Ascending aorta (tissue), 2 donors: Measurements from ENCODE around the gene CYRIA. TPM values are rescaled to one million over a fixed set of nuclear protein-coding genes. Genes with fewer than 3 reads are reported as not detected.

ENCODE experiments used
- DNase-seq, 2 donors: peaks; one replicate each; pipeline ENCODE4 v3.0.0-alpha.2; 2019; ENCODE audit warnings: low spot score in 2 of 2
- H3K27ac ChIP-seq, 2 donors: fragments of 200-600 bp; sonication (generic); one replicate each; pipeline ENCODE4 v1.5.1; 2016 to 2017; ENCODE audit warnings: mild to moderate bottlenecking in 1 of 2
- H3K27me3 ChIP-seq: fragments of 200-600 bp; sonication (generic); one replicate; pipeline ENCODE4 v1.5.1; 2017
- H3K36me3 ChIP-seq, 2 donors: fragments of 200-600 bp; sonication (generic); one replicate each; pipeline ENCODE4 v1.5.1; 2016
- H3K4me1 ChIP-seq, 2 donors: fragments of 200-600 bp; sonication (generic); one replicate each; pipeline ENCODE4 v1.5.1; 2016 to 2017; ENCODE audit warnings: mild to moderate bottlenecking in 1 of 2
- H3K4me3 ChIP-seq, 2 donors: fragments of 200-600 bp; sonication (generic); one replicate each; pipeline ENCODE4 v1.5.1; 2016 to 2017; ENCODE audit warnings: mild to moderate bottlenecking in 1 of 2
- H3K9me3 ChIP-seq, 2 donors: fragments of 200-600 bp; sonication (generic); one replicate each; pipeline ENCODE4 v1.5.1; 2016
- intact Hi-C: fragments of 100-400 bp; cut with DNase I; formaldehyde crosslinking; loops from one replicate; pipeline ENCODE4 v1.15.1; 2023
- total RNA-seq: library from RNA; depleted of rRNA; stranded (reverse); fragments of >200 nt; gene quantifications from one replicate; pipeline ENCODE4 v1.1.0, GENCODE V29; 2016
- TF ChIP-seq, protein P1 (sequence below), 3 experiments: fragments of 200-600 bp in 2 of 3; fragments of 450-650 bp in 1 of 3; sonication (generic) in 2 of 3; IDR thresholded peaks; one replicate each; pipeline ENCODE4 v1.5.1; 2016 to 2019; ENCODE audit warnings: antibody characterized with exemption in 3 of 3, mild to moderate bottlenecking in 1 of 3, moderate library complexity in 1 of 3

CYRIA gene
- total RNA-seq, 1 donor from 2014 or later: 7.1 TPM

DNA sequence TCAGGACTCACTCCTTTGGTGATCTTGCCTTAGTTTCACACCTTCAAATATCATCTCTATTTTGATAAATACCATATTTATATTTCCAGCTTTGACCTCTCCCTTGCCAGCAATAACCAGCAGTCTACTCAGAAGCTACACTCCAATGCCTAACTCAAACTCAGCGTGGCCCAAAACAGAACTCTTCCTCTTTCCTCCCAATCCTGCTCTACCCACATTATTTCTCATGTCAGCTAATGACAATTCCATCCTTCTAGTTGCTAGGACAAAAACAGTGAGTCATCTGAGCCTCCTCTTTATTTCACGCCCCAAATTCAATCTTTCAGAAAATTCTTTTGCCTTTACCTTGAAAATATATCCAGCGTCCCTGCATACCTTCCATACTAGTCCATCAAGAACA is 23.5 kb downstream of the CYRIA start:
- no peak overlapping the region for H3K4me3 ChIP-seq
- DNase-seq: no peak
- H3K27me3 ChIP-seq: no peaks in the 10 kb centered on the region
- TF ChIP-seq, protein P1, sequence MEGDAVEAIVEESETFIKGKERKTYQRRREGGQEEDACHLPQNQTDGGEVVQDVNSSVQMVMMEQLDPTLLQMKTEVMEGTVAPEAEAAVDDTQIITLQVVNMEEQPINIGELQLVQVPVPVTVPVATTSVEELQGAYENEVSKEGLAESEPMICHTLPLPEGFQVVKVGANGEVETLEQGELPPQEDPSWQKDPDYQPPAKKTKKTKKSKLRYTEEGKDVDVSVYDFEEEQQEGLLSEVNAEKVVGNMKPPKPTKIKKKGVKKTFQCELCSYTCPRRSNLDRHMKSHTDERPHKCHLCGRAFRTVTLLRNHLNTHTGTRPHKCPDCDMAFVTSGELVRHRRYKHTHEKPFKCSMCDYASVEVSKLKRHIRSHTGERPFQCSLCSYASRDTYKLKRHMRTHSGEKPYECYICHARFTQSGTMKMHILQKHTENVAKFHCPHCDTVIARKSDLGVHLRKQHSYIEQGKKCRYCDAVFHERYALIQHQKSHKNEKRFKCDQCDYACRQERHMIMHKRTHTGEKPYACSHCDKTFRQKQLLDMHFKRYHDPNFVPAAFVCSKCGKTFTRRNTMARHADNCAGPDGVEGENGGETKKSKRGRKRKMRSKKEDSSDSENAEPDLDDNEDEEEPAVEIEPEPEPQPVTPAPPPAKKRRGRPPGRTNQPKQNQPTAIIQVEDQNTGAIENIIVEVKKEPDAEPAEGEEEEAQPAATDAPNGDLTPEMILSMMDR (IDR thresholded peaks at IDR 0.05): no peak
- no peaks in the 10 kb centered on the region for H3K9me3 ChIP-seq
- H3K36me3 ChIP-seq: no peaks in the 10 kb centered on the region
- H3K27ac ChIP-seq: no peak overlapping the region
- H3K4me1 ChIP-seq: no peaks in the 10 kb centered on the region
- intact Hi-C loops: no loop called here

DNA sequence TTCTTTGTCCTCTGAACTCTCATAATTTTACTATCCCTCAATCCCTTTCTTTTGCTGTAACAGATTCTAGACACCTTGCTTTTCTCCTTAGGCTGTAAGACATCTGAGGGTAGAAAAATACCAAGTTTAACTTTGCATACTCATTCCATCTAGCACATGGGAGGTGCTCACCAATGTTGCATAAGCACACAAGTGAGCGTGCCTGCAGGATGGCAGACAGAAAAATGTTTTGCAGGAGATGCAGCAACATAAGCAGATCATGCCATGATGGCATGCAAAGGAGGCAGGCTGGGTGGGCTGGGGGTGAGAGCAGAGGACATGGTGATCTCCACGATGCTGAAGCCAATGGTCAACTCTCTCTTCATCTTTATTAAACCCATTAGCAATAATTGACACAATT is 24.1 kb downstream of the CYRIA start:
- H3K36me3 ChIP-seq: no peaks in the 10 kb centered on the region
- no peak for DNase-seq
- no peak overlapping the region for H3K4me3 ChIP-seq
- no peaks in the 10 kb centered on the region for H3K9me3 ChIP-seq
- TF ChIP-seq, protein P1 (IDR thresholded peaks at IDR 0.05): no peak
- H3K4me1 ChIP-seq: no peaks in the 10 kb centered on the region
- no peaks in the 10 kb centered on the region for H3K27me3 ChIP-seq
- H3K27ac ChIP-seq: no peak overlapping the region
- intact Hi-C loops: no loop called here

DNA sequence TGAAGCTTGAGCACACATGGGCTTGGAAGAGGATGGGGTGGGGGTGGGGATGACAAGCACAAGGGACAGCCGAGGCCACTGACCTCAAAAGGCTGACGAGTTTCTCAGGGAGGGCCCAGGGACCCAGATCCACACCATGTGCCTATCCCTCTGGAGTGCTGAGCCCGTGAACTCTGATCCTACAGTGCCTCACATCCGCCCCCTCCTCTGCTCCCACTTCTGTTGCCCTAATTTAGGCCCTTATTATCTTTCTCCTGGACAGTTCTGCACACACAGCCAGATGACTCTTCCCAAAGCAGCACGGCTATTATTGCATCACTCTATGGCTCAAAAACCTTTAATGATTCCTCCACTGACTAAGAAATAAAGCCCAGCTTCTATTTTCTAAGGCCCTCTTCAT is 24.8 kb downstream of the CYRIA start:
- TF ChIP-seq, protein P1 (IDR thresholded peaks at IDR 0.05): no peak
- no peaks in the 10 kb centered on the region for H3K36me3 ChIP-seq
- no peak overlapping the region for H3K4me3 ChIP-seq
- no peaks in the 10 kb centered on the region for H3K4me1 ChIP-seq
- intact Hi-C loops: no loop called here
- no peaks in the 10 kb centered on the region for H3K27me3 ChIP-seq
- no peak for DNase-seq
- H3K9me3 ChIP-seq: no peaks in the 10 kb centered on the region
- H3K27ac ChIP-seq: no peak overlapping the region

DNA sequence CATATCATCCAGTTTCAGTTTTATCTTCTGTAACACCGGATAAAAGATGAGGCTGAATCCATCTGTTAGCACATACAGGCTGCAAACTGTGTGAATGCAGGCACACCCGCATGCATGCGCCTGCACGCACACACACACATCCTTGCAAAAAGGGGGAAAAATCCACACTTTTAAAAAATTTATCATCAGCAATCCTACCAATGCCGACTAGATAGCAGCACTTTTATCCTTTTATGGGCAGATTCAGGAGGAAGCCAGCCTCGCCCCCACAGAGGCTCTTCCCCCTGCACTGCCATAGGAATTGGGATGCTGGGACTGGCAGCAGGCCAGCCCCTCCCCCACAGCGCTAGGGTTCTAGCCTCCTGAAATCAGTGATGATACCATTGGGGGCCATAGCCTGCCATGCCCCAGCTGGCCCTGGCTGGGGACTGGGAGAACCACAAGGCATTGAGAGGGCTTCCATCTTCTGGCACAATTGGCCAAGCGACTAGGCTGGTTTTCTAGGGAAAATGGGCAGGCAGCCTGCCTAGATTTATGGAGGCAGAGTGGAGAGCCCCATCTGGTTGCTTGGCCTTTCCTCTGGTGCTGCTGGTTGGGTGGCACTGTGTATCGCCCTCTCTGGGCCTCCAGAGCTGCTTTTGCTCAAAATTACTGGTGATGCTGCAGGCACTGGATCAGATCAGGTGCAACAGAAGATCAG is 25.5 kb downstream of the CYRIA start:
- TF ChIP-seq, protein P1 (IDR thresholded peaks at IDR 0.05): no peak
- no peaks in the 10 kb centered on the region for H3K27me3 ChIP-seq
- no peak for DNase-seq
- no peaks in the 10 kb centered on the region for H3K4me1 ChIP-seq
- no peak overlapping the region for H3K27ac ChIP-seq
- no peak overlapping the region for H3K4me3 ChIP-seq
- intact Hi-C loops: no loop called here
- no peaks in the 10 kb centered on the region for H3K9me3 ChIP-seq
- H3K36me3 ChIP-seq: no peaks in the 10 kb centered on the region

DNA sequence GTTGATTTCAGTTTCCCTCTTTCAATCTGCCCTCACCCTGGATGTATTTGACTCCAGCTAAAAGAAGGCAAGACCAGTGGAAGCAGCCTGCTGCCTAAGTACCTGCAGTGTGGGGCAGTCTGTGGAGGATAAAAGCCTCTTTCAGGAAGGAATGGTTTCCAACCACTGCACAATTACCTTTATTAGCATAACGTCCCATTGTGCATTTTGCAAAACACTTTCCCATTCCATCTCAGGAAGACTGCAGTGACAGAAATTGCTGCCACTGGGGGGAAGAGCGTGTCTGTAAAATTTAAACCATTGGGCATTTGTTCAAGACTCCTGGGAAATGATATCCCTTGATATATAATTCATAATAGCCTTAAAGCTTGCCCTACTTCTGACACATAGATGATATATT is 26.2 kb downstream of the CYRIA start:
- no peak for DNase-seq
- H3K27ac ChIP-seq: no peak overlapping the region
- H3K36me3 ChIP-seq: no peaks in the 10 kb centered on the region
- H3K4me1 ChIP-seq: no peaks in the 10 kb centered on the region
- no peaks in the 10 kb centered on the region for H3K27me3 ChIP-seq
- intact Hi-C loops: no loop called here
- TF ChIP-seq, protein P1 (IDR thresholded peaks at IDR 0.05): no peak
- no peak overlapping the region for H3K4me3 ChIP-seq
- H3K9me3 ChIP-seq: no peaks in the 10 kb centered on the region

DNA sequence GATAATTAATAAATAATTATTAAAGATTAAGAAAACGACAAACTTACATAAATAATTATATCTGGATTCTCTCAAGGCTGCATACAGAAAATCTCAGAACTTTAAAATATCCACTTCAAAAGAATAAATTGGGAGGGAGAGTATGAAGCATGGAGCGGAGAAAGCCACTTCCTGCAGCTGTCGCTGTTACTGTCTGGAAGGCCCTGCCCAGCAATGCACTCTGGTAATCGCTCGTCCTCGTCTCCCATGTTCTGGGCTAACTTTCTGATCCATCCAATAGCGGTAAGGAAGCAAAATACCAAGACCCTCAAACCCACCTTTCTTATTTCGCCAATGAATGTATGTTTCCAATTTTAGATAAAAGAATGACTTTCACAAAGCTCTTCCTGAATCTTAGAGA is 26.7 kb downstream of the CYRIA start:
- H3K27ac ChIP-seq: no peak overlapping the region
- no peaks in the 10 kb centered on the region for H3K27me3 ChIP-seq
- no peaks in the 10 kb centered on the region for H3K9me3 ChIP-seq
- DNase-seq: no peak
- H3K4me3 ChIP-seq: no peak overlapping the region
- H3K36me3 ChIP-seq: no peaks in the 10 kb centered on the region
- TF ChIP-seq, protein P1 (IDR thresholded peaks at IDR 0.05): no peak
- H3K4me1 ChIP-seq: no peaks in the 10 kb centered on the region
- intact Hi-C loops: no loop called here
